Liver (tissue), 9 donors: ENCODE results near the gene PRRG1. TPM values are rescaled to one million over a fixed set of nuclear protein-coding genes. Genes with fewer than 3 reads are reported as not detected.

Experiments used
- DNase-seq: peaks from one replicate; pipeline ENCODE4 v3.0.0-alpha.2; 2017; ENCODE audit warnings: low spot score
- H3K27ac ChIP-seq, 2 donors: one replicate each; pipeline ENCODE4 v1.7.0; 2013; ENCODE audit warnings: inconsistent platforms in 2 of 2, low read length in 2 of 2, control low read depth in 1 of 2, low read depth in 1 of 2, mild to moderate bottlenecking in 1 of 2
- H3K27me3 ChIP-seq, 4 donors: one replicate each; pipeline versions ENCODE4 v1.6.1 to v1.7.0; 2013; ENCODE audit warnings: low read length in 3 of 4, inconsistent platforms in 1 of 4, mild to moderate bottlenecking in 1 of 4, moderate library complexity in 1 of 4; ENCODE audit not compliant: control insufficient read depth in 4 of 4, insufficient read depth in 4 of 4
- H3K36me3 ChIP-seq, 4 donors: one replicate each; pipeline versions ENCODE4 v1.6.1 to v1.7.0; 2013; ENCODE audit warnings: low read length in 3 of 4, mild to moderate bottlenecking in 3 of 4, low read depth in 1 of 4, moderate library complexity in 1 of 4; ENCODE audit not compliant: control insufficient read depth in 4 of 4, insufficient read depth in 3 of 4
- H3K4me1 ChIP-seq, 4 donors: one replicate each; pipeline versions ENCODE4 v1.6.1 to v1.7.0; 2013; ENCODE audit warnings: low read length in 3 of 4, mild to moderate bottlenecking in 3 of 4, moderate library complexity in 1 of 4; ENCODE audit not compliant: control insufficient read depth in 4 of 4, insufficient read depth in 4 of 4
- H3K4me3 ChIP-seq, 3 donors: one replicate each; pipeline versions ENCODE4 v1.6.1 to v1.7.0; 2013; ENCODE audit warnings: low read length in 3 of 3, control low read depth in 1 of 3, low read depth in 1 of 3, mild to moderate bottlenecking in 1 of 3
- H3K9ac ChIP-seq, 2 donors: one replicate each; pipeline ENCODE4 v1.7.0; 2013; ENCODE audit warnings: low read length in 2 of 2, mild to moderate bottlenecking in 2 of 2, moderate library complexity in 2 of 2, control low read depth in 1 of 2, low read depth in 1 of 2
- H3K9me3 ChIP-seq, 4 donors: one replicate each; pipeline versions ENCODE4 v1.6.1 to v1.7.0; 2013; ENCODE audit warnings: low read length in 3 of 4; ENCODE audit not compliant: control insufficient read depth in 4 of 4
- EGR1 ChIP-seq, 2 donors: IDR thresholded peaks; 2 replicates each; pipeline ENCODE4 v1.6.1; 2016 to 2018; ENCODE audit warnings: antibody characterized with exemption in 2 of 2, low read depth in 2 of 2
- FOXA1 ChIP-seq: IDR thresholded peaks from 2 replicates; pipeline ENCODE4 v1.6.1; 2016; ENCODE audit warnings: antibody characterized with exemption
- FOXA2 ChIP-seq: IDR thresholded peaks from 2 replicates; pipeline ENCODE4 v1.6.1; 2016; ENCODE audit warnings: antibody characterized with exemption
- GABPA ChIP-seq, 2 donors: IDR thresholded peaks in 1 of 2; conservative IDR thresholded peaks in 1 of 2; 2 replicates each; pipeline ENCODE4 v1.6.1; 2016; ENCODE audit warnings: antibody characterized with exemption in 2 of 2, mild to moderate bottlenecking in 1 of 2, moderate library complexity in 1 of 2
- HNF4A ChIP-seq, 2 donors: conservative IDR thresholded peaks; 2 replicates each; pipeline ENCODE4 v1.6.1; 2016; ENCODE audit warnings: antibody characterized with exemption in 2 of 2, mild to moderate bottlenecking in 2 of 2
- HNF4G ChIP-seq: IDR thresholded peaks from 2 replicates; pipeline ENCODE4 v1.6.1; 2016; ENCODE audit warnings: antibody characterized with exemption
- JUND ChIP-seq, 2 donors: IDR thresholded peaks; 2 replicates each; pipeline ENCODE4 v1.6.1; 2016; ENCODE audit warnings: antibody characterized with exemption in 2 of 2
- NR2F2 ChIP-seq: IDR thresholded peaks from 2 replicates; pipeline ENCODE4 v1.6.1; 2016; ENCODE audit warnings: antibody characterized with exemption
- RAD21 ChIP-seq, 2 donors: IDR thresholded peaks; 2 replicates each; pipeline ENCODE4 v1.6.1; 2016; ENCODE audit warnings: antibody characterized with exemption in 2 of 2, mild to moderate bottlenecking in 2 of 2
- RXRA ChIP-seq, 2 donors: IDR thresholded peaks; 2 replicates each; pipeline ENCODE4 v1.6.1; 2017 to 2018; ENCODE audit warnings: antibody characterized with exemption in 2 of 2, mild to moderate bottlenecking in 1 of 2
- SP1 ChIP-seq: IDR thresholded peaks from 2 replicates; pipeline ENCODE4 v1.6.1; 2018; ENCODE audit warnings: antibody characterized with exemption, mild to moderate bottlenecking
- TAF1 ChIP-seq: conservative IDR thresholded peaks from 2 replicates; pipeline ENCODE4 v1.6.1; 2016; ENCODE audit warnings: antibody characterized with exemption, mild to moderate bottlenecking
- YY1 ChIP-seq: IDR thresholded peaks from 2 replicates; pipeline ENCODE4 v1.6.1; 2016; ENCODE audit warnings: antibody characterized with exemption, mild to moderate bottlenecking
- WGBS: extraction: QIAGEN DNeasy Blood & Tissue Kit; methylation state at CpG from one replicate; pipeline ENCODE4 v1.1.7; 2013; 5-methylcytosine and 5-hydroxymethylcytosine counted together
- polyA plus RNA-seq, 2 donors: library from polyadenylated mRNA; stranded (reverse) in 1 of 2; unstranded in 1 of 2; fragments of 200-250 nt in 1 of 2; fragments of >200 nt in 1 of 2; fragmentation: Nextera tagmentation in 1 of 2; extraction: Ambion mirVana in 1 of 2; gene quantifications; one replicate each; pipeline versions ENCODE4 v1.2.1 to v1.2.3, GENCODE V29; 2013 to 2015
- total RNA-seq, 2 donors: library from RNA; depleted of rRNA; stranded (reverse); fragments of >200 nt; gene quantifications; one replicate each; pipeline ENCODE4 v1.2.3, GENCODE V29; 2014
- TF ChIP-seq, protein P1 (sequence below): fragments of 150-350 bp; IDR thresholded peaks from 2 replicates; pipeline ENCODE4 v1.5.1; 2017; ENCODE audit warnings: improper control_type of control experiment, low read depth, low read length; ENCODE audit not compliant: missing input control
- TF ChIP-seq, protein P2 (sequence below): IDR thresholded peaks from 2 replicates; pipeline ENCODE4 v1.6.1; 2016; ENCODE audit warnings: antibody characterized with exemption
- TF ChIP-seq, protein P3 (sequence below): IDR thresholded peaks from 2 replicates; pipeline ENCODE4 v1.6.1; 2016; ENCODE audit warnings: antibody characterized with exemption
- TF ChIP-seq, protein P4 (sequence below): IDR thresholded peaks from 2 replicates; pipeline ENCODE4 v1.6.1; 2016; ENCODE audit warnings: antibody characterized with exemption, mild to moderate bottlenecking
- TF ChIP-seq, protein P5 (sequence below): IDR thresholded peaks from 2 replicates; pipeline ENCODE4 v1.6.1; 2016; ENCODE audit warnings: antibody characterized with exemption
- donor health status: healthy.
- donor health status: healthy.
- donor health status: healthy.
- donor health status: healthy.
- donor health status: healthy.

Gene PRRG1
- total and polyA plus RNA-seq, 4 donors: 1.2 to 6.6 (median 1.8) TPM

DNA sequence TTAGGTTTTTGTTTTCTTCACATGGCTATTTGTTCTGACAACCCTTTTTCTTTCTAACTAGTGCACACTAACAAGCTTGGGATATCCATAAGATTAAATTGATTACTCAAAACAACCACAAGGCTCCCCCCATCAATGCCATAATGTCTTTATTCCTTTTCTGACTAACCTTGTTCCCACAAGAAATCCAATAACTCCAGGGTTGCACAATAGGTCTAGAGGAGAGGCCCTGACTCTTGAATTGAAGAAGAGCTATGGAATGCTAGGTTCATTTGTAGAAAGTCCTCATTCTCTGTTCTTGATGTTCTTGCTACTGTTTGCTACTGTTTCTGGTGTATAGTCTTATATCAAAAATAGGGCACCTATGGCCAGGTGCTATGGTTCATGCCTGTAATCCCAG lies 71.0 kb downstream of the PRRG1 start:
- DNase-seq: no peak
- H3K4me1 ChIP-seq: no peaks in the 10 kb centered on the region
- no peak overlapping the region for H3K9ac ChIP-seq
- H3K36me3 ChIP-seq: no peaks in the 10 kb centered on the region
- H3K27ac ChIP-seq: no peak overlapping the region
- H3K27me3 ChIP-seq: peaks cover 0 to 3% (median 0%) of the 10 kb centered on the region in 4 donors
- H3K4me3 ChIP-seq: no peak overlapping the region
- H3K9me3 ChIP-seq: no peaks in the 10 kb centered on the region
- TF ChIP-seq, protein P1, sequence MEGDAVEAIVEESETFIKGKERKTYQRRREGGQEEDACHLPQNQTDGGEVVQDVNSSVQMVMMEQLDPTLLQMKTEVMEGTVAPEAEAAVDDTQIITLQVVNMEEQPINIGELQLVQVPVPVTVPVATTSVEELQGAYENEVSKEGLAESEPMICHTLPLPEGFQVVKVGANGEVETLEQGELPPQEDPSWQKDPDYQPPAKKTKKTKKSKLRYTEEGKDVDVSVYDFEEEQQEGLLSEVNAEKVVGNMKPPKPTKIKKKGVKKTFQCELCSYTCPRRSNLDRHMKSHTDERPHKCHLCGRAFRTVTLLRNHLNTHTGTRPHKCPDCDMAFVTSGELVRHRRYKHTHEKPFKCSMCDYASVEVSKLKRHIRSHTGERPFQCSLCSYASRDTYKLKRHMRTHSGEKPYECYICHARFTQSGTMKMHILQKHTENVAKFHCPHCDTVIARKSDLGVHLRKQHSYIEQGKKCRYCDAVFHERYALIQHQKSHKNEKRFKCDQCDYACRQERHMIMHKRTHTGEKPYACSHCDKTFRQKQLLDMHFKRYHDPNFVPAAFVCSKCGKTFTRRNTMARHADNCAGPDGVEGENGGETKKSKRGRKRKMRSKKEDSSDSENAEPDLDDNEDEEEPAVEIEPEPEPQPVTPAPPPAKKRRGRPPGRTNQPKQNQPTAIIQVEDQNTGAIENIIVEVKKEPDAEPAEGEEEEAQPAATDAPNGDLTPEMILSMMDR: no peak
- TF ChIP-seq RAD21 (IDR thresholded peaks at IDR 0.05): no peak

DNA sequence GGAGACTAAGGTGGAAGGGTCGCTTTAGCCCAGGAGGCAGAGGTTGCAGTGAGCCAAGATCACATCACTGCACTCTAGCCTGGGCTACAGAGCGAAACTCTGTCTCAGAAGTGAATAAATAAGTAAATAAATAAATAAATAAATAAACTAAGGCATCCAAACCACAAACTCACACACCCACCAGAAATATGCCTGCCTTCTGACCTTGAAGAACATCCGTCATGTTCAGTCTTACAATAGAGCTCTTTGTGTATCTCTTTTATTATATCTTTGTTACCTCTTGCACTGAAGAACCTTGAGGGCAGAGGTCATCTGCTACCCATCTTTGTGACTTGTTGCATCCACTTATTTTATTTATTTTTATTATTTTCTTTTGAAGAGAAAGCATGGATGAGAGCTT lies 71.6 kb downstream of the PRRG1 start:
- 96% methylated on average over 3 of the region's 3 CpGs for WGBS
- H3K36me3 ChIP-seq: no peaks in the 10 kb centered on the region
- no peak for DNase-seq
- H3K9ac ChIP-seq: no peak overlapping the region
- H3K27ac ChIP-seq: no peak overlapping the region
- H3K4me1 ChIP-seq: no peaks in the 10 kb centered on the region
- H3K27me3 ChIP-seq: peaks cover 0 to 3% (median 0%) of the 10 kb centered on the region in 4 donors
- H3K4me3 ChIP-seq: no peak overlapping the region
- TF ChIP-seq TAF1 (no peak), GABPA (IDR thresholded peaks at IDR 0.05 in 1 of 2, conservative IDR thresholded peaks at IDR 0.05 in 1 of 2) (no peak), FOXA2 (no peak)
- H3K9me3 ChIP-seq: no peaks in the 10 kb centered on the region

DNA sequence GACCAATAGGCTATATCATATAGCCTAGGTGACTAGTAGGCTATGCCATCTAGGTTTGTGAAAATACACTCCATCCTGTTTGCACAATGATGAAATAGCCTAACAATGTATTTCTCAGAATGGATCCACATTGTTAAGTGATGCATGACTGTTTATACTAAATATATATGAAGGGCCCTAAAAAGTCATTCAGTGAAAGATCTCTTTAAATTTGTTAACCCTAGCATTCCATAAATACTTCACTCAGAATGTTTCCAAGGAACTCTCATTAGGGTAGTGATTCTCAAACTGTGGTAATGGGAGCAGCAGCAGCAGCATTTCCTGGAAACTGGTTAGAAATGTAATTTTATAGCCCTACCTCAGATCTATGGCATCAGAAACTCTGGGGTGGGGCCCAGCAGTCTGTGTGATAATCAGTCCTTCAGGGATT lies 74.9 kb downstream of the PRRG1 start:
- TF ChIP-seq, protein P2, sequence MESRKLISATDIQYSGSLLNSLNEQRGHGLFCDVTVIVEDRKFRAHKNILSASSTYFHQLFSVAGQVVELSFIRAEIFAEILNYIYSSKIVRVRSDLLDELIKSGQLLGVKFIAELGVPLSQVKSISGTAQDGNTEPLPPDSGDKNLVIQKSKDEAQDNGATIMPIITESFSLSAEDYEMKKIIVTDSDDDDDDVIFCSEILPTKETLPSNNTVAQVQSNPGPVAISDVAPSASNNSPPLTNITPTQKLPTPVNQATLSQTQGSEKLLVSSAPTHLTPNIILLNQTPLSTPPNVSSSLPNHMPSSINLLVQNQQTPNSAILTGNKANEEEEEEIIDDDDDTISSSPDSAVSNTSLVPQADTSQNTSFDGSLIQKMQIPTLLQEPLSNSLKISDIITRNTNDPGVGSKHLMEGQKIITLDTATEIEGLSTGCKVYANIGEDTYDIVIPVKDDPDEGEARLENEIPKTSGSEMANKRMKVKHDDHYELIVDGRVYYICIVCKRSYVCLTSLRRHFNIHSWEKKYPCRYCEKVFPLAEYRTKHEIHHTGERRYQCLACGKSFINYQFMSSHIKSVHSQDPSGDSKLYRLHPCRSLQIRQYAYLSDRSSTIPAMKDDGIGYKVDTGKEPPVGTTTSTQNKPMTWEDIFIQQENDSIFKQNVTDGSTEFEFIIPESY: no peak
- TF ChIP-seq HNF4A (conservative IDR thresholded peaks at IDR 0.05) (no peak), YY1 (no peak), GABPA (IDR thresholded peaks at IDR 0.05 in 1 of 2, conservative IDR thresholded peaks at IDR 0.05 in 1 of 2) (no peak), NR2F2 (no peak), RXRA (IDR thresholded peaks at IDR 0.05) (no peak), EGR1 (IDR thresholded peaks at IDR 0.05; ENCODE audit: low read depth in 2 of 2) (no peak), HNF4G (no peak), JUND (IDR thresholded peaks at IDR 0.05) (no peak), FOXA1 (no peak), SP1 (no peak), TAF1 (no peak), FOXA2 (no peak), RAD21 (IDR thresholded peaks at IDR 0.05) (no peak)
- TF ChIP-seq, protein P1: no peak
- TF ChIP-seq, protein P3, sequence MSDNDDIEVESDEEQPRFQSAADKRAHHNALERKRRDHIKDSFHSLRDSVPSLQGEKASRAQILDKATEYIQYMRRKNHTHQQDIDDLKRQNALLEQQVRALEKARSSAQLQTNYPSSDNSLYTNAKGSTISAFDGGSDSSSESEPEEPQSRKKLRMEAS: no peak
- TF ChIP-seq, protein P4, sequence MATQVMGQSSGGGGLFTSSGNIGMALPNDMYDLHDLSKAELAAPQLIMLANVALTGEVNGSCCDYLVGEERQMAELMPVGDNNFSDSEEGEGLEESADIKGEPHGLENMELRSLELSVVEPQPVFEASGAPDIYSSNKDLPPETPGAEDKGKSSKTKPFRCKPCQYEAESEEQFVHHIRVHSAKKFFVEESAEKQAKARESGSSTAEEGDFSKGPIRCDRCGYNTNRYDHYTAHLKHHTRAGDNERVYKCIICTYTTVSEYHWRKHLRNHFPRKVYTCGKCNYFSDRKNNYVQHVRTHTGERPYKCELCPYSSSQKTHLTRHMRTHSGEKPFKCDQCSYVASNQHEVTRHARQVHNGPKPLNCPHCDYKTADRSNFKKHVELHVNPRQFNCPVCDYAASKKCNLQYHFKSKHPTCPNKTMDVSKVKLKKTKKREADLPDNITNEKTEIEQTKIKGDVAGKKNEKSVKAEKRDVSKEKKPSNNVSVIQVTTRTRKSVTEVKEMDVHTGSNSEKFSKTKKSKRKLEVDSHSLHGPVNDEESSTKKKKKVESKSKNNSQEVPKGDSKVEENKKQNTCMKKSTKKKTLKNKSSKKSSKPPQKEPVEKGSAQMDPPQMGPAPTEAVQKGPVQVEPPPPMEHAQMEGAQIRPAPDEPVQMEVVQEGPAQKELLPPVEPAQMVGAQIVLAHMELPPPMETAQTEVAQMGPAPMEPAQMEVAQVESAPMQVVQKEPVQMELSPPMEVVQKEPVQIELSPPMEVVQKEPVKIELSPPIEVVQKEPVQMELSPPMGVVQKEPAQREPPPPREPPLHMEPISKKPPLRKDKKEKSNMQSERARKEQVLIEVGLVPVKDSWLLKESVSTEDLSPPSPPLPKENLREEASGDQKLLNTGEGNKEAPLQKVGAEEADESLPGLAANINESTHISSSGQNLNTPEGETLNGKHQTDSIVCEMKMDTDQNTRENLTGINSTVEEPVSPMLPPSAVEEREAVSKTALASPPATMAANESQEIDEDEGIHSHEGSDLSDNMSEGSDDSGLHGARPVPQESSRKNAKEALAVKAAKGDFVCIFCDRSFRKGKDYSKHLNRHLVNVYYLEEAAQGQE: no peak
- TF ChIP-seq, protein P5, sequence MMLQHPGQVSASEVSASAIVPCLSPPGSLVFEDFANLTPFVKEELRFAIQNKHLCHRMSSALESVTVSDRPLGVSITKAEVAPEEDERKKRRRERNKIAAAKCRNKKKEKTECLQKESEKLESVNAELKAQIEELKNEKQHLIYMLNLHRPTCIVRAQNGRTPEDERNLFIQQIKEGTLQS: no peak
- Histone ChIP-seq H3K9ac (no peak overlapping the region), H3K4me3 (no peak overlapping the region), H3K4me1 (no peaks in the 10 kb centered on the region), H3K9me3 (no peaks in the 10 kb centered on the region), H3K36me3 (no peaks in the 10 kb centered on the region), H3K27me3 (peaks cover 0 to 2% (median 0%) of the 10 kb centered on the region in 4 donors), H3K27ac (no peak overlapping the region)
- no peak for DNase-seq
